ENCODE data around the gene NXPE1.

Gene NXPE1

DNA sequence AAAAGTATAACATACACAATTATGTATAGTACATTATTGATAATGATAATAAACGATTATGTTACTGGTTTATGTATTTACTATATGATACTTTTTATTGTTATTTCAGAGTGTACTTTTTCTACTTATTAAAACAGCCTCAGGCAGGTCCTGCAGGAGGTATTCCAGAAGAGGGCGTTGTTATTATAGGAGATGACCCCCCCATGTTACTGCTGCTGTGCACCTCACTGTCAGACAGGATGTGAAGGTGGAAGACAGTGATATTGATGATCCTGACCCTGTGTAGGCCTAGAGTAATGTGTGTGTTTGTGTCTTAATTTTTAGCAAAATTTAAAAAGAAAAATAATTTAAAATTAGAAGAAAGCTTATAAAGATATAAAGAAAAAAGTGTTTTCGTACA, 62.8 kb downstream of the NXPE1 start:
- H2AFZ ChIP-seq (ENCODE audit: low read length) = no peak overlapping the region
- H2BK120ac ChIP-seq (ENCODE audit: low read depth, low read length) = no peak overlapping the region
- no peaks in the 10 kb centered on the region for H3K9me3 ChIP-seq (replicated peaks in 1 of 2; ENCODE audit: control insufficient read depth in 2 of 2, insufficient read depth in 1 of 2, low read depth in 1 of 2, low read length in 2 of 2)
- H3K18ac ChIP-seq (ENCODE audit: low read length) = no peak overlapping the region
- no peak overlapping the region for H4K8ac ChIP-seq (ENCODE audit: low read depth, low read length)
- WGBS, 2 donors (ENCODE audit: extremely low coverage in 2 of 2, insufficient read length in 2 of 2, insufficient replicate concordance in 1 of 2) = no CpG with 5 or more reads among the region's 3 CpGs
- H4K91ac ChIP-seq (ENCODE audit: low read depth, low read length, poor library complexity) = no peak overlapping the region
- H3K4me1 ChIP-seq (ENCODE audit: control insufficient read depth in 2 of 2, insufficient read depth in 1 of 2, low read depth in 1 of 2, low read length in 2 of 2) = no peaks in the 10 kb centered on the region
- H3K4me3 ChIP-seq (ENCODE audit: low read length in 2 of 2) = no peak overlapping the region
- no peak overlapping the region for H3K9ac ChIP-seq (ENCODE audit: low read depth, low read length, poor library complexity)
- H2BK12ac ChIP-seq (ENCODE audit: low read length) = no peak overlapping the region
- H3K4ac ChIP-seq (ENCODE audit: low read length) = no peak overlapping the region
- H3K36me3 ChIP-seq (replicated peaks in 1 of 2; ENCODE audit: control insufficient read depth in 2 of 2, insufficient read depth in 2 of 2, low read length in 2 of 2) = no peaks in the 10 kb centered on the region
- H2BK5ac ChIP-seq (ENCODE audit: low read length) = no peak overlapping the region
- H3K4me2 ChIP-seq (ENCODE audit: insufficient read depth, low read length, poor library complexity, severe bottlenecking) = no peak overlapping the region
- H3K23ac ChIP-seq (ENCODE audit: low read depth, low read length, poor library complexity) = no peak overlapping the region
- no peaks in the 10 kb centered on the region for H3K79me1 ChIP-seq (ENCODE audit: low read depth, low read length)
- no peak overlapping the region for H3K14ac ChIP-seq (ENCODE audit: low read length)
- H3K27me3 ChIP-seq (ENCODE audit: control insufficient read depth in 3 of 3, insufficient read depth in 3 of 3, low read depth in 1 of 3, low read length in 3 of 3) = no peaks in the 10 kb centered on the region
- no peak overlapping the region for H3K27ac ChIP-seq (replicated peaks; ENCODE audit: low read length)
- DNase-seq (ENCODE audit: low spot score) = no peak
- no peak overlapping the region for H2BK15ac ChIP-seq (ENCODE audit: low read length)
- H2AK5ac ChIP-seq (ENCODE audit: low read depth, low read length) = no peak overlapping the region

DNA sequence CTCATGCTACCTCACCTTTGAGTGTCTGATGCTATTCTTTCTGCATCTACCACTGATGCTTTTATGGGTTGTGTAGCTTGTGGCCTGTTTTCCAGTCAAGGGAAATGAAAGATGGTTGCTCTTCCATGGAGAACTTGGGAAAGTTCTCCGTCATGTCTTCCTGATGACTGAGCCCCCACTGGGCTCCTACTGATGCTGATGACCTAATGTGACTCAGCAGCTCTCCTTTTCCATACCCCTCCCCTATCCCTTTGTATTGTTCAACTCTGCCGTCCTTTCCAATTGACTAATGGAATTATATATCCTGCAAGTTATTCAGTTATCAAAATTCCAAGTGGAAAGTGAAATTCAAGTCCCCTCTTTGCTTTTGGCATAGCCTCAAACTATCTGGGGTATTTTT, 75.8 kb downstream of the NXPE1 start:
- Histone ChIP-seq H3K4ac (ENCODE audit: low read length) (no peak overlapping the region), H3K36me3 (replicated peaks in 1 of 2; ENCODE audit: control insufficient read depth in 2 of 2, insufficient read depth in 2 of 2, low read length in 2 of 2) (no peaks in the 10 kb centered on the region), H3K18ac (ENCODE audit: low read length) (no peak overlapping the region), H2AK5ac (ENCODE audit: low read depth, low read length) (no peak overlapping the region), H3K27ac (replicated peaks; ENCODE audit: low read length) (no peak overlapping the region), H3K9me3 (replicated peaks in 1 of 2; ENCODE audit: control insufficient read depth in 2 of 2, insufficient read depth in 1 of 2, low read depth in 1 of 2, low read length in 2 of 2) (no peaks in the 10 kb centered on the region), H4K91ac (ENCODE audit: low read depth, low read length, poor library complexity) (no peak overlapping the region), H3K79me1 (ENCODE audit: low read depth, low read length) (no peaks in the 10 kb centered on the region), H3K14ac (ENCODE audit: low read length) (no peak overlapping the region), H2BK120ac (ENCODE audit: low read depth, low read length) (no peak overlapping the region), H2AFZ (ENCODE audit: low read length) (no peak overlapping the region), H3K9ac (ENCODE audit: low read depth, low read length, poor library complexity) (no peak overlapping the region), H3K27me3 (ENCODE audit: control insufficient read depth in 3 of 3, insufficient read depth in 3 of 3, low read depth in 1 of 3, low read length in 3 of 3) (no peaks in the 10 kb centered on the region), H2BK5ac (ENCODE audit: low read length) (no peak overlapping the region), H3K4me1 (ENCODE audit: control insufficient read depth in 2 of 2, insufficient read depth in 1 of 2, low read depth in 1 of 2, low read length in 2 of 2) (peaks cover 0 to 2% of the 10 kb centered on the region in 2 donors), H3K4me3 (ENCODE audit: low read length in 2 of 2) (no peak overlapping the region), H3K4me2 (ENCODE audit: insufficient read depth, low read length, poor library complexity, severe bottlenecking) (no peak overlapping the region), H2BK15ac (ENCODE audit: low read length) (no peak overlapping the region), H3K23ac (ENCODE audit: low read depth, low read length, poor library complexity) (no peak overlapping the region), H4K8ac (ENCODE audit: low read depth, low read length) (no peak overlapping the region), H2BK12ac (ENCODE audit: low read length) (no peak overlapping the region)
- WGBS, 2 donors (ENCODE audit: extremely low coverage in 2 of 2, insufficient read length in 2 of 2, insufficient replicate concordance in 1 of 2) = no CpG with 5 or more reads among the region's 2 CpGs
- no peak for DNase-seq (ENCODE audit: low spot score)

- WGBS, 2 donors (ENCODE audit: extremely low coverage in 2 of 2, insufficient read length in 2 of 2, insufficient replicate concordance in 1 of 2) = no CpG with 5 or more reads among the region's 1 CpG
- H3K9ac ChIP-seq (ENCODE audit: low read depth, low read length, poor library complexity) = no peak overlapping the region
- no peak overlapping the region for H2AK5ac ChIP-seq (ENCODE audit: low read depth, low read length)
- no peak overlapping the region for H3K4me2 ChIP-seq (ENCODE audit: insufficient read depth, low read length, poor library complexity, severe bottlenecking)
- no peak for DNase-seq (ENCODE audit: low spot score)
- H3K18ac ChIP-seq (ENCODE audit: low read length) = no peak overlapping the region
- H3K4me1 ChIP-seq (ENCODE audit: control insufficient read depth in 2 of 2, insufficient read depth in 1 of 2, low read depth in 1 of 2, low read length in 2 of 2) = peaks cover 2 to 6% of the 10 kb centered on the region in 2 donors
- H2BK12ac ChIP-seq (ENCODE audit: low read length) = no peak overlapping the region
- no peaks in the 10 kb centered on the region for H3K79me1 ChIP-seq (ENCODE audit: low read depth, low read length)
- no peak overlapping the region for H2AFZ ChIP-seq (ENCODE audit: low read length)
- H3K9me3 ChIP-seq (replicated peaks in 1 of 2; ENCODE audit: control insufficient read depth in 2 of 2, insufficient read depth in 1 of 2, low read depth in 1 of 2, low read length in 2 of 2) = no peaks in the 10 kb centered on the region
- H4K91ac ChIP-seq (ENCODE audit: low read depth, low read length, poor library complexity) = no peak overlapping the region
- no peak overlapping the region for H3K27ac ChIP-seq (replicated peaks; ENCODE audit: low read length)
- H3K36me3 ChIP-seq (replicated peaks in 1 of 2; ENCODE audit: control insufficient read depth in 2 of 2, insufficient read depth in 2 of 2, low read length in 2 of 2) = no peaks in the 10 kb centered on the region
- no peak overlapping the region for H4K8ac ChIP-seq (ENCODE audit: low read depth, low read length)
- no peak overlapping the region for H2BK120ac ChIP-seq (ENCODE audit: low read depth, low read length)
- H3K4me3 ChIP-seq (ENCODE audit: low read length in 2 of 2) = no peak overlapping the region
- H2BK5ac ChIP-seq (ENCODE audit: low read length) = no peak overlapping the region
- H3K23ac ChIP-seq (ENCODE audit: low read depth, low read length, poor library complexity) = no peak overlapping the region
- H2BK15ac ChIP-seq (ENCODE audit: low read length) = no peak overlapping the region
- H3K4ac ChIP-seq (ENCODE audit: low read length) = no peak overlapping the region
- H3K27me3 ChIP-seq (ENCODE audit: control insufficient read depth in 3 of 3, insufficient read depth in 3 of 3, low read depth in 1 of 3, low read length in 3 of 3) = no peaks in the 10 kb centered on the region
- no peak overlapping the region for H3K14ac ChIP-seq (ENCODE audit: low read length)
Measured at GRCh38 chr11:114482114-114482513, 77.6 kb downstream of the NXPE1 start.

DNA sequence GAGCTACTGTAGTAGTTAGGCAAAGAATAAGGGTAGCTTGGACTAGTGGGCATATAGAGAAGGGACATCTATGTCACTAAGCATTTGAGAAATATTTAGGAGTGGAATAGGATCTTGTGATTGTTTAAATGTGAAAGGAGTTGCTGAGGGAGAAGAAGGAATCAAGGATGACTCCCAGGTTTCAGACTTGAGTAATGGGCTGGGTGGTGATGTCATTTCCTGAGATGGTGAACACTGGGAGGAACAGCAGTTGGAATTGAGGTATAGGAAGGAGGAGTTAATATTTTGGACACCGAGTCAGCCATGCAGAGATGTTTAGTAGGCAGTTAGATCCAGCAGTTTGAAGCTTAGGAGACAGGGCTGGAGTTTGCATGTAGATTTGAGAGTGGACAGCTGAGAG, 80.3 kb downstream of the NXPE1 start:
- no peak overlapping the region for H2BK15ac ChIP-seq (ENCODE audit: low read length)
- H4K8ac ChIP-seq (ENCODE audit: low read depth, low read length) = no peak overlapping the region
- no peaks in the 10 kb centered on the region for H3K27me3 ChIP-seq (ENCODE audit: control insufficient read depth in 3 of 3, insufficient read depth in 3 of 3, low read depth in 1 of 3, low read length in 3 of 3)
- no peak overlapping the region for H4K91ac ChIP-seq (ENCODE audit: low read depth, low read length, poor library complexity)
- H3K36me3 ChIP-seq (replicated peaks in 1 of 2; ENCODE audit: control insufficient read depth in 2 of 2, insufficient read depth in 2 of 2, low read length in 2 of 2) = no peaks in the 10 kb centered on the region
- no peak for DNase-seq (ENCODE audit: low spot score)
- H2AFZ ChIP-seq (ENCODE audit: low read length) = no peak overlapping the region
- H3K9me3 ChIP-seq (replicated peaks in 1 of 2; ENCODE audit: control insufficient read depth in 2 of 2, insufficient read depth in 1 of 2, low read depth in 1 of 2, low read length in 2 of 2) = no peaks in the 10 kb centered on the region
- no peaks in the 10 kb centered on the region for H3K79me1 ChIP-seq (ENCODE audit: low read depth, low read length)
- no peak overlapping the region for H3K4ac ChIP-seq (ENCODE audit: low read length)
- no peak overlapping the region for H3K4me3 ChIP-seq (ENCODE audit: low read length in 2 of 2)
- H2BK5ac ChIP-seq (ENCODE audit: low read length) = no peak overlapping the region
- no peak overlapping the region for H3K4me2 ChIP-seq (ENCODE audit: insufficient read depth, low read length, poor library complexity, severe bottlenecking)
- H3K27ac ChIP-seq (replicated peaks; ENCODE audit: low read length) = no peak overlapping the region
- H3K14ac ChIP-seq (ENCODE audit: low read length) = no peak overlapping the region
- no peak overlapping the region for H2BK12ac ChIP-seq (ENCODE audit: low read length)
- no peak overlapping the region for H2AK5ac ChIP-seq (ENCODE audit: low read depth, low read length)
- no peak overlapping the region for H3K18ac ChIP-seq (ENCODE audit: low read length)
- no peak overlapping the region for H3K9ac ChIP-seq (ENCODE audit: low read depth, low read length, poor library complexity)
- no peak overlapping the region for H3K23ac ChIP-seq (ENCODE audit: low read depth, low read length, poor library complexity)
- WGBS, 2 donors (ENCODE audit: extremely low coverage in 2 of 2, insufficient read length in 2 of 2, insufficient replicate concordance in 1 of 2) = no CpG with 5 or more reads among the region's 1 CpG
- H3K4me1 ChIP-seq (ENCODE audit: control insufficient read depth in 2 of 2, insufficient read depth in 1 of 2, low read depth in 1 of 2, low read length in 2 of 2) = peaks cover 2 to 6% of the 10 kb centered on the region in 2 donors
- H2BK120ac ChIP-seq (ENCODE audit: low read depth, low read length) = no peak overlapping the region
